Thyroid gland (tissue), 4 donors: ENCODE results near the gene PTGR1. TPM values are rescaled to one million over a fixed set of nuclear protein-coding genes. Genes with fewer than 3 reads are reported as not detected.

Source experiments
- DNase-seq, 2 donors: peaks; one replicate each; pipeline ENCODE4 v3.0.0-alpha.2; 2019
- H3K27ac ChIP-seq, 3 donors: fragments of 200-600 bp; sonication (generic); 1 replicate in 2 of 3; 2 replicates in 1 of 3; pipeline ENCODE4 v1.5.1; 2016 to 2019; ENCODE audit warnings: mild to moderate bottlenecking in 1 of 3, moderate library complexity in 1 of 3
- H3K27me3 ChIP-seq: fragments of 200-600 bp; sonication (generic); one replicate; pipeline ENCODE4 v1.5.1; 2019
- H3K36me3 ChIP-seq, 2 donors: fragments of 200-600 bp; sonication (generic); one replicate each; pipeline ENCODE4 v1.5.1; 2016 to 2019
- H3K4me1 ChIP-seq, 2 donors: fragments of 200-600 bp; sonication (generic); one replicate each; pipeline ENCODE4 v1.5.1; 2017 to 2019
- H3K4me3 ChIP-seq, 3 donors: fragments of 200-600 bp; sonication (generic); replicated peaks in 1 of 3; 1 replicate in 2 of 3; 2 replicates in 1 of 3; pipeline ENCODE4 v1.5.1; 2016; ENCODE audit warnings: mild to moderate bottlenecking in 1 of 3
- H3K9me3 ChIP-seq: fragments of 200-600 bp; sonication (generic); one replicate; pipeline ENCODE4 v1.5.1; 2017
- POLR2A ChIP-seq, 2 donors: fragments of 450-650 bp; IDR thresholded peaks; one replicate each; pipeline ENCODE4 v1.6.1; 2017; ENCODE audit warnings: antibody characterized with exemption in 2 of 2, mild to moderate bottlenecking in 2 of 2, moderate library complexity in 1 of 2
- WGBS, 2 donors: methylation state at CpG; one replicate each; pipeline ENCODE4 v1.1.5; 2017; 5-methylcytosine and 5-hydroxymethylcytosine counted together
- intact Hi-C: fragments of 100-400 bp; cut with DNase I; formaldehyde crosslinking; loops from one replicate; pipeline ENCODE4 v1.15.1; 2023
- total RNA-seq, 4 donors: library from RNA; depleted of rRNA; stranded (reverse); fragments of >200 nt; gene quantifications; one replicate each; pipeline ENCODE4 v1.2.3, GENCODE V29; 2016
- TF ChIP-seq, protein P1 (sequence below), 6 experiments: fragments of 200-600 bp in 3 of 6; fragments of 450-650 bp in 3 of 6; sonication (generic) in 3 of 6; IDR thresholded peaks; one replicate each; pipeline ENCODE4 v1.5.1; 2016 to 2019; ENCODE audit warnings: antibody characterized with exemption in 6 of 6, mild to moderate bottlenecking in 2 of 6, inconsistent platforms in 1 of 6, moderate library complexity in 1 of 6

Gene PTGR1
- 10 to 100 TPM; 27.7 to 64.3 (median 39.4) TPM for total RNA-seq

- WGBS, 2 donors, result 0% methylated on average over 51 to 52 of the region's 64 CpGs
- TF ChIP-seq, protein P1, sequence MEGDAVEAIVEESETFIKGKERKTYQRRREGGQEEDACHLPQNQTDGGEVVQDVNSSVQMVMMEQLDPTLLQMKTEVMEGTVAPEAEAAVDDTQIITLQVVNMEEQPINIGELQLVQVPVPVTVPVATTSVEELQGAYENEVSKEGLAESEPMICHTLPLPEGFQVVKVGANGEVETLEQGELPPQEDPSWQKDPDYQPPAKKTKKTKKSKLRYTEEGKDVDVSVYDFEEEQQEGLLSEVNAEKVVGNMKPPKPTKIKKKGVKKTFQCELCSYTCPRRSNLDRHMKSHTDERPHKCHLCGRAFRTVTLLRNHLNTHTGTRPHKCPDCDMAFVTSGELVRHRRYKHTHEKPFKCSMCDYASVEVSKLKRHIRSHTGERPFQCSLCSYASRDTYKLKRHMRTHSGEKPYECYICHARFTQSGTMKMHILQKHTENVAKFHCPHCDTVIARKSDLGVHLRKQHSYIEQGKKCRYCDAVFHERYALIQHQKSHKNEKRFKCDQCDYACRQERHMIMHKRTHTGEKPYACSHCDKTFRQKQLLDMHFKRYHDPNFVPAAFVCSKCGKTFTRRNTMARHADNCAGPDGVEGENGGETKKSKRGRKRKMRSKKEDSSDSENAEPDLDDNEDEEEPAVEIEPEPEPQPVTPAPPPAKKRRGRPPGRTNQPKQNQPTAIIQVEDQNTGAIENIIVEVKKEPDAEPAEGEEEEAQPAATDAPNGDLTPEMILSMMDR (IDR thresholded peaks at IDR 0.05), result no peak
- TF ChIP-seq POLR2A (IDR thresholded peaks at IDR 0.05), result peak in 1 of 2 donors; percentile 68
- H3K9me3 ChIP-seq, result no peaks in the 10 kb centered on the region
These were observed at the start of gene PTGR1 for GRCh38 chr9:111599092-111599954. PTGR1 (minus strand) TSS chr9:111599647; CDS start chr9:111597422, 2,225 bp downstream.

DNA sequence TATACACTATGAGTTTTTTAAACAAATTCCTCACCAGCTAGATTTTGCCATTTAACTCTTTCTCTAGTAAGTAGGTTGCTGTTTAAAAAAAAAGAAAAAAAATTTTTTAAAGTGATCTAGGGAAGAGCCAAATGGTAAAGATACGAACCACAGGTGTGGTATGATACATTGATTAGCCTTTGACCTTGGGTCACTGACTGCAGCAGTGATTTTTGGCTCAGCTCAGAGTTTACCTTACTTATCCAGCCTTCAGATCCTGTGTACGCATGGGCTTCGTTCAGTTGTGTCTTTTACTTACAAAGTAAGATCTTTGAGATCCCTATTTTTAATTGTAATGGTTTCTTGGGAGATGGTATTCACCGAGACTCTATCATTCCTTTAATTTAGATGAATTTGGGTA is 49.6 kb upstream of the PTGR1 start:
- no peak overlapping the region for H3K27ac ChIP-seq
- no peak overlapping the region for H3K4me3 ChIP-seq
- H3K9me3 ChIP-seq, result no peaks in the 10 kb centered on the region
- H3K4me1 ChIP-seq, result no peaks in the 10 kb centered on the region
- intact Hi-C loops, result no loop called here
- DNase-seq, result no peak
- peaks cover 4 to 5% of the 10 kb centered on the region in 2 donors for H3K36me3 ChIP-seq
- WGBS, 2 donors, result 89 to 93% methylated on average over 4 of the region's 4 CpGs
- TF ChIP-seq, protein P1 (IDR thresholded peaks at IDR 0.05), result no peak
- no peak for TF ChIP-seq POLR2A (IDR thresholded peaks at IDR 0.05)
- no peaks in the 10 kb centered on the region for H3K27me3 ChIP-seq

More at GRCh38 chr9:111599092-111599954, at the start of gene PTGR1:
- peaks cover 0 to 8% of the 10 kb centered on the region in 2 donors for H3K4me1 ChIP-seq
- DNase-seq, result peak; percentile 89 to 91
- intact Hi-C loops, result loop anchor here (10.0 kb wide), 1 partner anchor 475 kb away; no protein-coding TSS in a partner anchor
- H3K27me3 ChIP-seq, result no peaks in the 10 kb centered on the region
- H3K27ac ChIP-seq, result peak within 1 kb of the TSS; percentile 59 to 89 (median 75)
- H3K36me3 ChIP-seq, result peaks cover 0 to 7% of the 10 kb centered on the region in 2 donors
- H3K4me3 ChIP-seq, result peak within 1 kb of the TSS; percentile 47 to 68 (median 64)

GRCh38 chr9:111648066-111648465 is 48.6 kb upstream of the PTGR1 start:
- H3K36me3 ChIP-seq, result peaks cover 4 to 5% of the 10 kb centered on the region in 2 donors
- intact Hi-C loops, result no loop called here
- DNase-seq, result no peak
- no peaks in the 10 kb centered on the region for H3K27me3 ChIP-seq
- no peaks in the 10 kb centered on the region for H3K9me3 ChIP-seq
- WGBS, 2 donors, result 85 to 88% methylated on average over 4 of the region's 4 CpGs
- H3K4me1 ChIP-seq, result no peaks in the 10 kb centered on the region
- no peak overlapping the region for H3K27ac ChIP-seq
- TF ChIP-seq POLR2A (IDR thresholded peaks at IDR 0.05), result no peak
- TF ChIP-seq, protein P1 (IDR thresholded peaks at IDR 0.05), result no peak
- no peak overlapping the region for H3K4me3 ChIP-seq

GRCh38 chr9:111646417-111646816 is 47.0 kb upstream of the PTGR1 start:
- DNase-seq, result no peak
- TF ChIP-seq POLR2A (IDR thresholded peaks at IDR 0.05), result no peak
- TF ChIP-seq, protein P1 (IDR thresholded peaks at IDR 0.05), result no peak
- no peak overlapping the region for H3K4me3 ChIP-seq
- H3K36me3 ChIP-seq, result peaks cover 4 to 5% of the 10 kb centered on the region in 2 donors
- WGBS, 2 donors, result 95 to 98% methylated on average over 2 of the region's 2 CpGs
- no peaks in the 10 kb centered on the region for H3K27me3 ChIP-seq
- no peaks in the 10 kb centered on the region for H3K4me1 ChIP-seq
- H3K27ac ChIP-seq, result no peak overlapping the region
- no peaks in the 10 kb centered on the region for H3K9me3 ChIP-seq
- intact Hi-C loops, result no loop called here

GRCh38 chr9:111645806-111646205 is 46.4 kb upstream of the PTGR1 start:
- no peak for DNase-seq
- H3K4me3 ChIP-seq, result no peak overlapping the region
- H3K27ac ChIP-seq, result no peak overlapping the region
- no peaks in the 10 kb centered on the region for H3K9me3 ChIP-seq
- WGBS, 2 donors, result 100% methylated on average over 1 of the region's 1 CpG
- no peaks in the 10 kb centered on the region for H3K4me1 ChIP-seq
- intact Hi-C loops, result no loop called here
- TF ChIP-seq, protein P1 (IDR thresholded peaks at IDR 0.05), result no peak
- no peaks in the 10 kb centered on the region for H3K27me3 ChIP-seq
- H3K36me3 ChIP-seq, result peaks cover 4 to 5% of the 10 kb centered on the region in 2 donors
